ENCODE results near the gene ZCCHC10. TPM values are rescaled to one million over a fixed set of nuclear protein-coding genes. Genes with fewer than 3 reads are reported as not detected.

Gene ZCCHC10
- total and polyA plus RNA-seq, 9 of the 15 experiments (the other 6 are each of a cell fraction or from before 2014, with no cell fraction given), result 11.9 to 146 (median 51.8) TPM

DNA sequence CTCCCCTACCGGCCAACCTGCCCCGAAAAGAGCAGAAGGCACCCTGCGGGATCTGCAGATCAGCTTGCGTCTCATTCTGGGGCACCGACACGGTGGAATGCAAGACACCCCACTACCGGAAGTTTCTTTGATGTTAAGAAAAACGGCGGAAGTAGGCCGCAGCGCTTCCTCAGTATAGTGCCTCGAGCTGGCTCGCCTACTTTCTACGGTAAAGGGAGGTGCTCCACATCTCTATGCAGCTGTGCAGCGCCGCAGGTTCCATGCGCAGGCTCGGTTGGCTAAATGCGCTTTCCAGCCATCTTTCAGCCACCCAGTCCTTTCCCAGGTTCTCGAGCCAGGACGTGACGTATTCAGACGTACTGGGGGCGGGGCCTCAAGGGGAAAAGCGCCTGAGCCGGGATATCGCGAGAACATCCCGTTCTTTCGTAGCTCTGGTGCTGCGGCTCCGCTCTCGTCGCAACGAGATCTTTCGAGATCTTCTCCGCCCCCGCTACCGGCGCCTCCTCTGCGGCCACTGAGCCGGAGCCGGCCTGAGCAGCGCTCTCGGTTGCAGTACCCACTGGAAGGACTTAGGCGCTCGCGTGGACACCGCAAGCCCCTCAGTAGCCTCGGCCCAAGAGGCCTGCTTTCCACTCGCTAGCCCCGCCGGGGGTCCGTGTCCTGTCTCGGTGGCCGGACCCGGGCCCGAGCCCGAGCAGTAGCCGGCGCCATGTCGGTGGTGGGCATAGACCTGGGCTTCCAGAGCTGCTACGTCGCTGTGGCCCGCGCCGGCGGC, 25.4 kb upstream of the ZCCHC10 start, which contains the start of gene HSPA4 (continued):
- no peak for TF ChIP-seq EHMT2 (IDR thresholded peaks at IDR 0.05)
- no peak for TF ChIP-seq BCOR (IDR thresholded peaks at IDR 0.05)
- no peak for TF ChIP-seq MXI1 (IDR thresholded peaks at IDR 0.05; ENCODE audit: low read depth, low read length)
- no peak for TF ChIP-seq HDGF (IDR thresholded peaks at IDR 0.05)
- no peak for TF ChIP-seq ZNF121 (CRISPR knock-in tag; conservative IDR thresholded peaks at IDR 0.05)
- TF ChIP-seq ZNF764 (CRISPR knock-in tag; IDR thresholded peaks at IDR 0.05; ENCODE audit: low read depth), result no peak
- TF ChIP-seq, protein P1, sequence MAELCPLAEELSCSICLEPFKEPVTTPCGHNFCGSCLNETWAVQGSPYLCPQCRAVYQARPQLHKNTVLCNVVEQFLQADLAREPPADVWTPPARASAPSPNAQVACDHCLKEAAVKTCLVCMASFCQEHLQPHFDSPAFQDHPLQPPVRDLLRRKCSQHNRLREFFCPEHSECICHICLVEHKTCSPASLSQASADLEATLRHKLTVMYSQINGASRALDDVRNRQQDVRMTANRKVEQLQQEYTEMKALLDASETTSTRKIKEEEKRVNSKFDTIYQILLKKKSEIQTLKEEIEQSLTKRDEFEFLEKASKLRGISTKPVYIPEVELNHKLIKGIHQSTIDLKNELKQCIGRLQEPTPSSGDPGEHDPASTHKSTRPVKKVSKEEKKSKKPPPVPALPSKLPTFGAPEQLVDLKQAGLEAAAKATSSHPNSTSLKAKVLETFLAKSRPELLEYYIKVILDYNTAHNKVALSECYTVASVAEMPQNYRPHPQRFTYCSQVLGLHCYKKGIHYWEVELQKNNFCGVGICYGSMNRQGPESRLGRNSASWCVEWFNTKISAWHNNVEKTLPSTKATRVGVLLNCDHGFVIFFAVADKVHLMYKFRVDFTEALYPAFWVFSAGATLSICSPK (IDR thresholded peaks at IDR 0.05; ENCODE audit: borderline replicate concordance), result no peak
- TF ChIP-seq RBBP5 (IDR thresholded peaks at IDR 0.05; ENCODE audit: borderline replicate concordance, insufficient read depth, low read length, poor library complexity, severe bottlenecking), result peak; percentile 89
- no peak for TF ChIP-seq ERF (CRISPR knock-in tag; IDR thresholded peaks at IDR 0.05)
- TF ChIP-seq, protein P2, sequence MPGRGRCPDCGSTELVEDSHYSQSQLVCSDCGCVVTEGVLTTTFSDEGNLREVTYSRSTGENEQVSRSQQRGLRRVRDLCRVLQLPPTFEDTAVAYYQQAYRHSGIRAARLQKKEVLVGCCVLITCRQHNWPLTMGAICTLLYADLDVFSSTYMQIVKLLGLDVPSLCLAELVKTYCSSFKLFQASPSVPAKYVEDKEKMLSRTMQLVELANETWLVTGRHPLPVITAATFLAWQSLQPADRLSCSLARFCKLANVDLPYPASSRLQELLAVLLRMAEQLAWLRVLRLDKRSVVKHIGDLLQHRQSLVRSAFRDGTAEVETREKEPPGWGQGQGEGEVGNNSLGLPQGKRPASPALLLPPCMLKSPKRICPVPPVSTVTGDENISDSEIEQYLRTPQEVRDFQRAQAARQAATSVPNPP (IDR thresholded peaks at IDR 0.05; ENCODE audit: borderline replicate concordance, insufficient read depth, insufficient read length), result no peak
- no peak for TF ChIP-seq RBM15 (IDR thresholded peaks at IDR 0.05; ENCODE audit: insufficient read depth, low read length)
- no peak for TF ChIP-seq ZNF583 (CRISPR knock-in tag; IDR thresholded peaks at IDR 0.05)
- TF ChIP-seq ZNF282 (CRISPR knock-in tag; IDR thresholded peaks at IDR 0.05), result no peak
- TF ChIP-seq, protein P3, sequence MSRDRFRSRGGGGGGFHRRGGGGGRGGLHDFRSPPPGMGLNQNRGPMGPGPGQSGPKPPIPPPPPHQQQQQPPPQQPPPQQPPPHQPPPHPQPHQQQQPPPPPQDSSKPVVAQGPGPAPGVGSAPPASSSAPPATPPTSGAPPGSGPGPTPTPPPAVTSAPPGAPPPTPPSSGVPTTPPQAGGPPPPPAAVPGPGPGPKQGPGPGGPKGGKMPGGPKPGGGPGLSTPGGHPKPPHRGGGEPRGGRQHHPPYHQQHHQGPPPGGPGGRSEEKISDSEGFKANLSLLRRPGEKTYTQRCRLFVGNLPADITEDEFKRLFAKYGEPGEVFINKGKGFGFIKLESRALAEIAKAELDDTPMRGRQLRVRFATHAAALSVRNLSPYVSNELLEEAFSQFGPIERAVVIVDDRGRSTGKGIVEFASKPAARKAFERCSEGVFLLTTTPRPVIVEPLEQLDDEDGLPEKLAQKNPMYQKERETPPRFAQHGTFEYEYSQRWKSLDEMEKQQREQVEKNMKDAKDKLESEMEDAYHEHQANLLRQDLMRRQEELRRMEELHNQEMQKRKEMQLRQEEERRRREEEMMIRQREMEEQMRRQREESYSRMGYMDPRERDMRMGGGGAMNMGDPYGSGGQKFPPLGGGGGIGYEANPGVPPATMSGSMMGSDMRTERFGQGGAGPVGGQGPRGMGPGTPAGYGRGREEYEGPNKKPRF (IDR thresholded peaks at IDR 0.05; ENCODE audit: low read depth, low read length), result no peak
- TF ChIP-seq, protein P4, sequence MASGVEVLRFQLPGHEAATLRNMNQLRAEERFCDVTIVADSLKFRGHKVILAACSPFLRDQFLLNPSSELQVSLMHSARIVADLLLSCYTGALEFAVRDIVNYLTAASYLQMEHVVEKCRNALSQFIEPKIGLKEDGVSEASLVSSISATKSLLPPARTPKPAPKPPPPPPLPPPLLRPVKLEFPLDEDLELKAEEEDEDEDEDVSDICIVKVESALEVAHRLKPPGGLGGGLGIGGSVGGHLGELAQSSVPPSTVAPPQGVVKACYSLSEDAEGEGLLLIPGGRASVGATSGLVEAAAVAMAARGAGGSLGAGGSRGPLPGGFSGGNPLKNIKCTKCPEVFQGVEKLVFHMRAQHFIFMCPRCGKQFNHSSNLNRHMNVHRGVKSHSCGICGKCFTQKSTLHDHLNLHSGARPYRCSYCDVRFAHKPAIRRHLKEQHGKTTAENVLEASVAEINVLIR (CRISPR knock-in tag; IDR thresholded peaks at IDR 0.05), result peak; percentile 81
- TF ChIP-seq, protein P5, sequence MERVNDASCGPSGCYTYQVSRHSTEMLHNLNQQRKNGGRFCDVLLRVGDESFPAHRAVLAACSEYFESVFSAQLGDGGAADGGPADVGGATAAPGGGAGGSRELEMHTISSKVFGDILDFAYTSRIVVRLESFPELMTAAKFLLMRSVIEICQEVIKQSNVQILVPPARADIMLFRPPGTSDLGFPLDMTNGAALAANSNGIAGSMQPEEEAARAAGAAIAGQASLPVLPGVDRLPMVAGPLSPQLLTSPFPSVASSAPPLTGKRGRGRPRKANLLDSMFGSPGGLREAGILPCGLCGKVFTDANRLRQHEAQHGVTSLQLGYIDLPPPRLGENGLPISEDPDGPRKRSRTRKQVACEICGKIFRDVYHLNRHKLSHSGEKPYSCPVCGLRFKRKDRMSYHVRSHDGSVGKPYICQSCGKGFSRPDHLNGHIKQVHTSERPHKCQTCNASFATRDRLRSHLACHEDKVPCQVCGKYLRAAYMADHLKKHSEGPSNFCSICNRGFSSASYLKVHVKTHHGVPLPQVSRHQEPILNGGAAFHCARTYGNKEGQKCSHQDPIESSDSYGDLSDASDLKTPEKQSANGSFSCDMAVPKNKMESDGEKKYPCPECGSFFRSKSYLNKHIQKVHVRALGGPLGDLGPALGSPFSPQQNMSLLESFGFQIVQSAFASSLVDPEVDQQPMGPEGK (CRISPR knock-in tag; IDR thresholded peaks at IDR 0.05; ENCODE audit: borderline replicate concordance), result no peak
- no peak for TF ChIP-seq ZNF134 (CRISPR knock-in tag; conservative IDR thresholded peaks at IDR 0.05)
